GM12891 (cell line): ENCODE data around the gene PTPRD.

Experiments used
- POLR2A ChIP-seq: IDR thresholded peaks from 2 replicates; pipeline ENCODE4 v1.6.1; 2011; ENCODE audit warnings: low read depth, low read length, control low read depth
- TAF1 ChIP-seq: IDR thresholded peaks from 2 replicates; pipeline ENCODE4 v1.6.1; 2011; ENCODE audit warnings: low read depth, low read length, control low read depth

DNA sequence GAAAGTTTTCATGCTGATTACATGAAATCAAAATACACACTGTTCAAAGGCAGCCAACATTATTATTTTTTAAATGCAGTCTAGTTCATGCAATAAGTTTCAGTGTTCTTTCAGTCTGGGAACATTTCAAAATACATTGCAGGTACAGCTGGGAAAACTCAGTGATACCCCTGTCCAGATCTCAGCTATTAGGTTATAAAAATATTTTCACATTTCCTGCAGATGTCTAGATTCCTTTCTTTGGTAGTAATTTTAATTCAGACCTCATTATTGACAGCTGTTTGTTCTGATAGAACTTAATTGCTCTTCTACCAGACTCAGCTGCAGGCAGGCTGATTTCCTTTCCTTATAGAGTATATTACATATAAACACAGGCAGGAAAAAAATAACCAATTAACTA, 2256.4 kb downstream of the PTPRD start:
- TF ChIP-seq TAF1 (no peak), POLR2A (no peak)
